AG04449 (cell line): Measurements from ENCODE around the gene COL4A4.

Source experiments
- CTCF ChIA-PET: fragments of 350-600 bp; formaldehyde crosslinking; extraction: SDS; loops from one replicate; lab custom pipeline; 2021; ENCODE audit warnings: antibody characterized with exemption; lab: Yijun Ruan, JAX
- POLR2A ChIA-PET: fragments of 400-600, 350-600 bp; formaldehyde crosslinking; extraction: SDS; loops from one replicate; lab custom pipeline; 2020; ENCODE audit warnings: antibody characterized with exemption, inconsistent platforms; lab: Yijun Ruan, JAX
- DNase-seq: peaks from one replicate; pipeline ENCODE4 v3.0.0-alpha.2; 2010; ENCODE audit warnings: low read depth, low spot score
- H3K4me3 ChIP-seq: 2 replicates; pipeline ENCODE4 v1.5.1; 2011; ENCODE audit warnings: low read depth, mild to moderate bottlenecking, control low read depth, low read length
- CTCF ChIP-seq: IDR thresholded peaks from one replicate; pipeline ENCODE4 v1.5.1; 2011; ENCODE audit warnings: mild to moderate bottlenecking, moderate library complexity, low read length, control low read depth, inconsistent platforms; ENCODE audit not compliant: insufficient read depth; ENCODE audit errors: missing control alignments

Gene COL4A4

GRCh38 chr2:226984750-226985582 is 179.0 kb downstream of the COL4A4 start:
- H3K4me3 ChIP-seq = no peak overlapping the region
- ChIA-PET POLR2A (no interaction called here), CTCF (interaction anchor here (0.6 to 7.9 kb wide), 39 partner anchors 8 to 1324 kb away, joined by 3 to 117 read pairs (median 3); partner anchors contain the start of genes IRS1 and RHBDD1)
- TF ChIP-seq CTCF = peak; percentile 45
- peak; percentile 56 for DNase-seq

GRCh38 chr2:226983895-226984749 is 179.9 kb downstream of the COL4A4 start:
- H3K4me3 ChIP-seq = no peak overlapping the region
- DNase-seq = no peak
- CTCF ChIA-PET = interaction anchor here (0.6 to 7.9 kb wide), 12 partner anchors 16 to 1319 kb away, joined by 3 to 117 read pairs (median 4); partner anchors contain the start of gene IRS1
- TF ChIP-seq CTCF = no peak
- POLR2A ChIA-PET = no interaction called here

GRCh38 chr2:226981791-226982326 is 182.1 kb downstream of the COL4A4 start:
- DNase-seq = no peak
- TF ChIP-seq CTCF = no peak
- ChIA-PET CTCF (interaction anchor here (0.7 to 7.9 kb wide), 6 partner anchors 16 to 1312 kb away, joined by 3 to 117 read pairs (median 8); partner anchors contain the start of gene IRS1), POLR2A (interaction anchor here (1.0 kb wide), 1 partner anchor 89 kb away, joined by 3 read pairs; no protein-coding TSS in a partner anchor)
- no peak overlapping the region for H3K4me3 ChIP-seq

- no peak for TF ChIP-seq CTCF
- CTCF ChIA-PET = interaction anchor here (1.1 to 2.3 kb wide), 6 partner anchors 10 to 182 kb away, joined by 3 to 13 read pairs (median 4); no protein-coding TSS in a partner anchor
- POLR2A ChIA-PET = no interaction called here
These were observed 185.0 kb downstream of the COL4A4 start for GRCh38 chr2:226979004-226979403.

GRCh38 chr2:226978300-226978699 is 185.7 kb downstream of the COL4A4 start:
- no peak for DNase-seq
- POLR2A ChIA-PET = interaction anchor here (0.6 to 1.1 kb wide), 2 partner anchors 9 to 178 kb away, joined by 3 to 5 read pairs; partner anchors contain the start of gene IRS1
- CTCF ChIA-PET = interaction anchor here (1.0 to 2.3 kb wide), 8 partner anchors 11 to 1307 kb away, joined by 3 to 13 read pairs (median 3); no protein-coding TSS in a partner anchor
- no peak for TF ChIP-seq CTCF
- H3K4me3 ChIP-seq = no peak overlapping the region

More at GRCh38 chr2:226979004-226979403, 185.0 kb downstream of the COL4A4 start:
- no peak for DNase-seq
- H3K4me3 ChIP-seq = no peak overlapping the region
